ENCODE measurements around the gene FECH.
"Not testable (repeated sequence)": the region's sequence is repeated elsewhere in the genome, so short reads cannot be mapped to it uniquely, and the experiment has no call there.

The FECH gene, protein sequence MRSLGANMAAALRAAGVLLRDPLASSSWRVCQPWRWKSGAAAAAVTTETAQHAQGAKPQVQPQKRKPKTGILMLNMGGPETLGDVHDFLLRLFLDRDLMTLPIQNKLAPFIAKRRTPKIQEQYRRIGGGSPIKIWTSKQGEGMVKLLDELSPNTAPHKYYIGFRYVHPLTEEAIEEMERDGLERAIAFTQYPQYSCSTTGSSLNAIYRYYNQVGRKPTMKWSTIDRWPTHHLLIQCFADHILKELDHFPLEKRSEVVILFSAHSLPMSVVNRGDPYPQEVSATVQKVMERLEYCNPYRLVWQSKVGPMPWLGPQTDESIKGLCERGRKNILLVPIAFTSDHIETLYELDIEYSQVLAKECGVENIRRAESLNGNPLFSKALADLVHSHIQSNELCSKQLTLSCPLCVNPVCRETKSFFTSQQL

DNA sequence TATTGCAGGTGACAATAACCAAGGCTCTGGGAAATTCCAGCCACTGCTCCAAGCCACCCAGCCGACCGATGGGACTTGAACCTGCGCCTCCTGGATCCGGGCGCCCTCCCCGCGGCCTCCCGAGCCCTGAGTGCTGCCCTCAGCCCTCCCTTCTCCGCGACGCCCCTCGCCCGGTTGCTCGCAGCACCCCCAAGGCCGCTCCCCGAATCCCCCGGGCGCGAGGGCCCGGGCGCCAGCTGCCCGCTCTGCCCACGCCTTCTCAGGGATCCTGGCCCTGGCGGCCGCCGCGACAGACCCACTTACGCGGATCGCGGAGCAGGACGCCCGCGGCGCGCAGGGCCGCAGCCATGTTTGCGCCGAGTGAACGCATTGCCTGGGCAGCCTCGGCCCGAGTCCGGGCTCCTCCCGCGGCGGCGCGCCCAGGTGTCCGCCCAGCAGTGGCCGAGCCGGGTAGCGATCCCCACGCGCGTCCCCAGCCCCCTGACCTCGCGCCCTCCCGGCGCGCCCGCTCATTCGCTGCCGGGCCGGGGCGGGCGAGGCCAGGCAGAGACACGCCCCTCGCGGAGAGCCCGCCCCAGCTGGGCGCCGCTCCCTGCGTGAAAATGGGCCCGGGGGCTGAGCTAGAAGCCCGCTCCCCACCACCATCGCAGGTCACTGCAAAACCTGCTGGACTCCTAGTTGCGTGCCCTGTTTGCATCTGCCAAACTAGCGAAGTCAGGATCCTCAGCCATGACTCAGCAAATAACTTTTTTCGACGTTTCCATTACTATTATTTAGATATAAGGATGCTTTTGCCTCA is at the start of gene FECH:
FECH (minus strand) TSS at position 452 of the 799 bp plus-strand sequence; CDS start at position 370, 82 bp downstream.
- DNase-seq = peak in 54 of 56 donors; percentile 16 to 92 (median 74)

DNA sequence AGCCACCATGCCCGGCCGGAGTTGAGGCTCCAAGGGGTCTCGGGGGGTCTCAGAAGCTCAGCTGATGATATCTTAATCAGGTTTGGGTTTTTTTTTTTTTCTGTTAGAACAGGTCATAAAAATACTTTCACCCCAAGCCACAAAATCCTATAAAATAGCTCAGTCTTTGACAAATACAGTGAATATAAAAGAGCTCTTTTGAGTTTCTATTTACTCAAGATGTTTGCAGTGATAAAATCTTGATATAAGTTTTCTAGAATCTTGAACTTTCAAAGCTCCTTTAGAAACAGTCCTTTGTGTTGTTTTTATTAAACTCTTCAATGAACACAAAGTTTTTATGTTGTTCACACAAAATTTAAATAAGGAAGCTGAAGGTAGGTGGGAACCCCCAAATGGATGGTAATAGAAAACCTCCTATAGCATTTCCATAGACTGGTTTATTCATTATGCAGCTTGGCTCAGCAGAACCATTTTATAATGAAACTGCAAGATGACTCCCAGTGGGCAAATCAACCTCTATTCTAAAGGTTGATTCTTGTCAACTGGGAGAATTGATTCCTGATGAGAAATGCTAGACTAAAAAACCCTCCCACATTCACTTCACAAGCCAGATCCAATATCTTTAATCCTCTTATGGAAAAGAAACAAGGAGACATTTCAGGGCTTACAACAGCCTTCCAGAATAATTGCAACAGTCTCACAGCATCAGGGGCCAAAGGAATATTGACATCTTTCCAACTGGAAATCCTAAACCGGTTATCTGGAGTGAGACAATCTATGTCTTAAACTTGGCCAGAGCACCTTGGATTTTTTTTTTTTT is 48.7 kb upstream of the FECH start:
- no peak for DNase-seq

DNA sequence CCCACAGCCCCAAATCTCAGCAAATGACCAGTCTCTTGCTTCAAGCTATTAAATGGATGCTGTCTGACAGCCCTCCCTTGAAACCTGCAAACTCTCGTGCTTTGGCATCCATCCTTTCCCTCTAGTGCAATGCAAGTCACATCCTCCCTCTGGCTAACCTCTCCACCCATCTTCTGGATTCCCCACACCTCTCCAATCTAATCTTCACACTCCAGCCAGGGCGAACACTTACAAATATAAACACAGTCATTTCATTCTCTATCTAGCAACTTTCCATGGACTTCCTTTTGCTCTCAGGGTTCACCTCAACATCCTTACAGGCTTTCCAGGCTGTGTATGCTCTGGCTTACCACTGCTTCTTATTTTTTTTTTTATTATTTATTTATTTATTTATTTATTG is 45.2 kb upstream of the FECH start:
- no peak for DNase-seq

DNA sequence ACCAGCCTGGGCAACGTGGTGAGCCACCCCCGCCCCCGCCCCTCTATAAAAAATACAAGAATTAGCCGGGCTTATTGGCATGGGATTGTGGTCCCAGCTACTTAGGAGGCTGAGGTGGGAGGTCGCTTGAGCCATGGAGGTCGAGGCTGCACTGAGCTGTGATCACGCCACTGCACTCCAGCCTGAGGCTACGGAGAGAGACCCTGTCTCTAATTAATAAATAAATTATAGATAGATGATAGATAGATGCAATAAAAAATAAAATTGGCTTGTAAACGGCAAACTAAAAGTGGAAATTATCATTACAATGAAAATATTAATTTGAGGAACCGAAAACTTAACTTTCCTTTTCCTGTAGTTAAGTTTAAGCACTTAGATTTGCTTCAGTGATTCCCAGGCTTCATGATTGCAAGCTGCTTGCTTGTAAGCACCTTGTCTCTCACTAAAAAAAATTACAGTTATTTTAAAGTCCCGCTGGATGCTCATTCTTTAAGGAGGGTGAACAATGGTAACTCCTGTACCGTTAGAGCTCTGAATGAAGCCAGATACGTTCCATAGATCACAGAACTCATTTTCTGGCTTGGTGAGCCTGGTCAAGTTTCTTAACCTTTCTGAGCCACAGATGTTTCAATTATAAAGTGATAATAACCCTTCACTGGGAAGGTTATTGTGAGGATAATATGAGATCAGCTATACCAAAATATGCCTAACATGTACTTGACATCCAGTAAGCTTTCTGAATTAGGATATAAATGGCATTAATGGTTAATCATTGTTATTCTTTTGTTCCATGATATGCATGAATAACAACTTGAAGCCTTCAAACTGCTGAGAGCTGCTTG is 44.5 kb upstream of the FECH start:
- DNase-seq = no peak

DNA sequence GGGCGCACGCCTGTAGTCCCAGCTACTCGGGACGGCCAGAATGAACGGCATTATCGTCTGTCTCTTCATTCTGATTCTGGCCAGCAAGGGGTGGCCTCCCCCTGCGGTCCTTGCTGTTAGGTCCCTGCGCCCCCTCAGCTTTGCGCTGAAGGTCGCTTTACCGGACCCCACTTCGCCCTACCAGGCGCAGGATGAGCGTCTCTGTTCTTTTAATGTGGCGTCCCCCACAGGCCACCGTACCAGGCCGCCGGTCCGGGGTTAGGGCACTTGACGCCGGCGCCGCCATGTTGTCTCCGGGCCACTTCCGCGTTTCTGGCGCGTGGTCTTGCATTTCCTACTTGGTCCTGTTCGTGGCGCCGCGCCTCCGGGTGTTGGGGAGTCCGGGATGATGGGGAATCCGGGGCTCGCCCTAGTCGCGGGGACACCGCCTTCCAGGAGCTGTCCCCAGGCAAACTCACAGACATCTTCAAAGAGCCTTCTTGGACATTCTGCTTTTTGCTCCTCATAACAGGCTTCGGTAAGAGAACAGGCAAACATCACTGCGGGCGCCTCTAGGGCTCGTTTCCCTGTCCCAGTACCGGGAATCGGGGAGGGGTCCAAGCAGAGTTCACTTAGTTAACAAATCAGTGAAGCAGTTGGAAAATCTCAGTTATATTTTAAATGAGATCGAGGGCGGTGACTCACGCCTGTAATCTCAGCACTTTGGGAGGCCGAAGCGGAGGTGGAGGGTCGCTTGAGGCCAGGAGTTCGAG is 43.7 kb upstream of the FECH start:
- peak; percentile 59 to 98 (median 93) for DNase-seq

DNA sequence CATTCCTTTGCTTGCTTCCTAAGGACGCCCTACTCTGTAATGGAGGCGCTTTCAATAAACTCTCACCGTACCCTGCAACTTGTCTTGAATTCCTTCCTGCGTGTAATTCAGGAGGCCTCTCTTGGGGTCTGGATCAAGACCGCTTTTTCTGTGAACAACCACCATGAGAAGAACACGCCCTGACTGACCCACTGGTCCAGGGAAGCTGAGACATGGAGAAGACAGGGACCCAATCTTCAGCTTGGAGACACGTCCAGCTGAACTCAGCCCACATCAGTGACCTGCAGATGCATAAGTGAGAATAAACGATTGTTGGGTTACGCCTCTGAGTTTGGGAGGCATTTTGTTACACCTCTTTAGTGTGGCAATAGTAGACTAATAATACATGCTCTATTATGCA is 42.9 kb upstream of the FECH start:
- DNase-seq = no peak

DNA sequence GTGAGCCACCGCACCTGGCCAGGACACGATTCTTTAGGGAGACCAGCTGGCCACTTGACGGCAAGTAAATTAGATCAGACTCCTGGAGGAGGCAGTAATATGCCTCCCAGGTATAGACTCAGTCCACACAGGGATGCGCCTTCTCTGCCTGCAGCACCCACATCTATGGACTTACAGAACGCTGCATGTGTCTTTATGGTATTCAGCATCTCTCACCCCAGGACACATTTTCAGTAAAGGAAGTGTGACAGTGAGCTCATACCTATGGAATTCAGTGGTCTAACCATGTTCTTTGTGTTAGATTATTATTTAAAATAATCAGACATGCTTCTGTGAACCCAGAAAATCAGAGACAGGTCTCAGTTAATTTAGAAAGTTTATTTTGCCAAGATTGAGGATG is 41.0 kb upstream of the FECH start:
- DNase-seq = no peak

DNA sequence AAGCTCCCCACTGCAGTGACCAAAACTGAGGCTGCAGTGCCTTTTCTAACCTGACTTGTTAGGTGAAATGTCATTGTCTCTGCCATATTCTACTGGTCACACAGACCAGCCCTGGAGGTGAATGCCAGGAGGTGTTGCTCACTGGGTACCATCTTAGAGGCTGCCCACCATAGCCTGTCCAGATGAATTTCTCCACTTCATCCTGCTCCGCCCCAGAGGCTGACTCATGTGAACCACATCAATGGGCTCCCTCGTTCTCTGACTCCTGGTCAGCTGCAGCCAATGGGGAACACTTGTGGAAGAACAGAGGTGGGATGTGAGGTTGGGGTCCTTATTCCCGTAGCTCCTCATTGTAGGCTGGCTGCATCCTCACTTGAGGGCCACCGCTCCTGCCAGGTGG is 38.5 kb upstream of the FECH start:
- no peak for DNase-seq

DNA sequence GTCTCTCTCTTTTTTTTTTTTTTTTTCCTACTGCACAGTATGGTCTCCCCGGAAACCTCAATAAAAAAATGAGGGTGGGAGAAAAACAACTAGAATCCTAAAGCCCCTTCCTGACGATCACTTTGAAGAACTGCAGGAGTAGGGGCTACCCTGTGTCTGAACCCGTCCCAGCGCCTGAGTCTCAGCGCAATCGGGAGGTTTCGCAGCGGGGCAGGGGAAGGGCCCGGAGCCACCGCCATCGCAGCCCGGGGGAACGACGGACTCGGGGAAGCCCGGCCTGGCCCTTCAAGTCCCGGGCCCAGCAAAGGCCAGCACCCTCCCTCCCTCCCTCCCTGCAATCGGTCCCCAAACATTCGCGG is 34.7 kb upstream of the FECH start:
- peak in 2 of 56 donors; percentile 37 to 57 for DNase-seq

DNA sequence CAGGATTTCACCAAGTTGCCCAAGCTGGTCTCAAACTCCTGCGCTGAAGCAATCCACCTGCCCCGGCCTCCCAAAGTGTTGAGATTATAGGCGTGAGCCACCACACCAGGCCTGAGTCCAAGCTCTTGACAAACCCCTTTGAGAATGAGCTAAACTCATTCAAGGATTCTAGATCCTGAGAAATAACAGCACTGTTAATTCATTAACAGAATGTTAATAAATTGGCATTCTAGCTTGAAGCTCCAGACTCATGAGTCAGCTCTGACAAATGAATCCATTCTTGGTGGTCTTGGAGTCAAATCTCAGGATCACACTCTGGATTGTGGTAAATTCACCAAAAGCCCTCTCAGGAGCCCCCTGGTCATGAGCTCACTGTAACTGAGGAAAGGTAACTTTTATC is 33.4 kb upstream of the FECH start:
- DNase-seq = no peak

DNA sequence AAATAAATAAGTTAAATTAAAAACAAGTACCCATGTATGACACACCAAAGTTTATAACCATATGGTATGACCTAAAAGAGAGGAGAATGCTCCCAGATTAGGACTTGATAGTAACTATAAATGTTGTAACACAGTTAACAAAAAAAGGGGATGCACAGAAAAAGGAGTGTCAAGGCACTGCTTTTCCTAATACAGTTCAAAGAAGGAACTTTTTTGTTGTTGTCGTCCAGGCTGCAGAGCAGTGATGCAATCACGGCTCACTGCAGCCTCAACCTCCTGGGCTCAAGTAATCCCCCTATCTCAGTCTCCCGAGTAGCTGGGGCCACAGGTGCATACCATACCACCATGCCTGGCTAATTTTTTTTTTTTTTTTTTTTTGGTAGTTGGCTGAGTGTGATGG is 32.4 kb upstream of the FECH start:
- no peak for DNase-seq

DNA sequence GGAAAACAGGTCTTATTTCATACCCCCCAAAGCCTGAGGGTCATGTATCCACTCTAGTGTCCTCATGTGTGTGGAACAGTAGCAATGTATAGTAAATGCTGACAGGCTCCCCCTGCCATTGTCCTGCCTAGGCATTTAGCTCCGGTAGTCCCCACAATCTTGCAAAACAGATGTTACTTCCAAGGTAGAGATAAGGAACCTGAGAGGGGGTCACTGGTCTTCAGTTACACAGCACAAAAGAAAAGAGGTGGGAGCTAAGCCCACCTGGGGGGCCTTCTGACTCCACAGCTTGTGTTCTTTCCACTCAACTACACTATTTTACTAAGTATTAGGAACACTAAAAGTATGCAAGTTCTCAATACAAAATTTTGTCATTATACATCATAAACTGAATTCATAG is 17.4 kb upstream of the FECH start:
- DNase-seq = no peak

DNA sequence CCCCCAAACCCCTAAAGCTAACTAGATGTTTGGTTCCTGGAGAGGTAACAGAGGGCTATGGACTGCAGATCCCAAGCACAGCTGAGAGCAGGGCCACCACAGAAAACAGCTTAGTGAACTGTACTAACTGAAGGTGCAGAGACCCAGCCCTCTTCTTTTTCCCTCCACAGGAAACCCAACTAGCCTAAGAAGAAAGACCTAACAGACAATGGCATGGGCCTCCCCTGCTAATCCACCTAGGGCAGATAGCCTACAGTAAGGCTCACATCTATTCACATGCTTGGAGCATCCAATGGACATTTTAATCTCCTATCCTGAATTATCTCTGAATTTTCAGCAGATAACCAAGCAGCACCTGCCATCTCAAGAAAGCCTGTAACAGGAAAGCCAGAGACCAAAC is 8.8 kb upstream of the FECH start:
- DNase-seq = no peak

DNA sequence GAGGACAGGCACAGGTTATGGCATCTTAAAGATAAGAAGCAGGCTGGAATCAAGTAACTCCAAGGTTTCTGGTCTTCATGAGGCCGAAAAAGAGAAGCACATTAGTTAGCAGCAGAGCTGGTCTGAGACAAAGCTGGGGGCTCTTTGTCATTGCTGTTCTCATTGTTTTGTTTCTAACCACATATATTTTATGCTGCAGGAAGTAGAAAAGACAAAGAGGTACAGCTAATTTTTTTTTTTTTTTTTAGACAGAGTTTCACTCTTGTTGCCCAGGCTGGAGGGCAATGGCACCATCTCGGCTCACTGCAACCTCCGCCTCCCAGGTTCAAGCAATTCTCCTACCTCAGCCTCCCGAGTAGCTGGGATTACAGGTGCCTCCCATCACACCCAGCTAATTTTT is 6.2 kb upstream of the FECH start:
- DNase-seq = not testable (repeated sequence)

DNA sequence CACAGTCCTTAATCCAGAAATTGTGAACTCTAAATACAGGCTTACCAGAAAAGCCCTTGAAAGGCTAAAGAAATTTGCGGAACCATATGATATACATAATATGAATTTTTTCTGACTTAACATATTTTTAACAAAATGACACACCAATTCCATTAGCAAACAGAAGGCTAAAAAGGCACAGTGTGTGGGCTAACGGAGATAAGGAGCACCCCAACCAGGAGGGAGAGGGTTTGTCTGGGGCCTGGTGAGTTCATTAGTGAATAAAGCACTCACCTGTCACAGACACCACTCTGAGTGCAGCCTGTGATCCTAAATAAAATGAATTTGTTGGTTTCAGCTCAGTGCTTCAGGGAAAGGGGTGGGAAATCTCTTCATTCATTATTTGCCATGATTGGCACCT is 2.7 kb upstream of the FECH start:
- DNase-seq = no peak

DNA sequence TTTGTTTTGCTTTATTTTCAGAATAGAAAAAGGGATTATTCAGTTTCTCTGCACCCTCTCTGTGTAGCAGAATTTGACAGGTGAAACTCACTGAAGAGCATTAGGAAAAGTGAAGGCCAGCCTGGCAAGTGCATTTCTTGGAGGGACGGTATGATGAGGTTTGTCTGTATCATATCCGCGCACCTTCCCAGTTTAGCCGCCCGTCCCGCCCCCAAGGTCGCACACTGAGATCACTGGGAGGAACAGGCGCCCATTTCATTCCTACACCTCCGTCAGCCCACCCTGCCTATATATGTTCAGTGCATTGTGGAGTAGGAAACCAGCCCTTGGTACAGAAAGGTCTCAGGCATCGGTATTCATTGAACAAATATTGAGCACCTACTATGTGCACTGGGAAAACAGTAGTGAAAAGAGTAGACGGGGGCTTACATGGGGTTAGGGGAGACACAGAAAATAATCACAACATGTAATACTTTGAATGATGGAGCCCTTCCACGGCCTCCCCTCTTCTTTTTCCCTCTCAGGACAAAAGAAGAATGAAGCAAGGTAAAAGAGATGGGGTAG is 678 bp upstream of the FECH start:
- peak in 2 of 56 donors; percentile 6 to 9 for DNase-seq

DNA sequence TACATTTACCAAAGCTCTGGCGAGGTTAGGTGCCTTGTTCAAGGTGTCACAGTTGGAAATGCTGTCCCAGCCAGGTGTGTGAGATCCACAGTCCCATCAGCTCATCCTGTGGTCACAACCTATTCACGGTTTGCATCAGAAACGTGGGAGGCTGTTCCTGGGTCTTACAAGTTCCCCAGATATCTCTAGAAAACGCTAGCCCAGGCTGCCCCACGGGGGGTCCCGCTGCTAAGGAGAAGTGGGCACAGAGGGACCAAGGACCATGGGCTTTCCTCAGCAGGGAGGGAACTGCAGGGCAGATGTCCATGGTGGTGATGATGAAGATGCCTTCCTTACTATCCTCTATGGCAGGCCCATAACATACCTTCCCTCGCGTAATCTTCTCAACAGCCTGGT is 649 bp downstream of the FECH start:
- peak in 4 of 56 donors; percentile 13 to 39 (median 28) for DNase-seq

DNA sequence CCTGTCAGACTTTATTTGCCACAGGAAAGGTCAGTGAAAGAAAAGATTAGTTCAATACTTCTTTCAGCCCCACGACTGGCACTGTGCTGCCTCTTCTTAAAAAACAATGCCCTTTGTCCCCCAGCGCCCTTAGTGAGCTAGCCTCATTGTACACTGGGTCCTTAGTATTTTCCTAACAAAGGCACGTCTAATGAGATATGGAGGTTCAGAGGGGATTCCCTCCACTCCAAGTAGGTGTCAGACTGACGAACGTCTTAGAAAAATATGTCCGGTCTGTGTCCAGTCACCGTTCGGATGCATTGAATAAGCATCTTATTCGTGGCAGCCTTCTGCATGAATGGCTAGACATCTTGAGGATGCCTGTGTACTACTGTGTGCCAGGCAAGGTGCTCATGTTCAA is 1.1 kb downstream of the FECH start:
- DNase-seq = peak in 32 of 56 donors; percentile 7 to 61 (median 30)

DNA sequence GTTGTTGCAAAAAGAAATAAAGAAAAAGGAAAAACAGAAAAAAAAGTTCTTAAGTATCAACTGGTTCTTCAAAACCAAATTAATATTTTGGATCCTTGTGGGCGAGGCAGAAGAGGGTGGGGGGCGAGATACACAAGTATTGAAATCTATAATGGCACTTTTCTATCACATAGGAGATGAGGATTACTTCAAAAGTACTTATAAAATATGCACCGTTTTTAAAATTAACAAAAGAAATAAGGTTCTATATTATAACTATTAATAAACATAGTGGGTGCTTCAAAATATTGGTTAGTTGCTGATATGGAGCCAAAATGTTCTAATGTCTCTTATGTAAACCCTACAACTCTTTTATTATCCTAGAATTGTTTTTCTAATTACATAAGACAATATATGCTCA is 2.1 kb downstream of the FECH start:
- no peak for DNase-seq

All from nucleus accumbens (tissue), 56 donors.